SK-N-SH (cell line): ENCODE results near the gene AGBL4. TPM values are rescaled to one million over a fixed set of nuclear protein-coding genes. Genes with fewer than 3 reads are reported as not detected.
A peak's percentile ranks its signal among the peaks of the same experiment; 100 is the strongest.

Experiments used
- CTCF ChIA-PET: fragments of 300-600, 350-600 bp; formaldehyde crosslinking; extraction: SDS; loops from one replicate; lab custom pipeline; 2021; lab: Yijun Ruan, JAX
- POLR2A ChIA-PET: fragments of 350-600 bp; sonication (Branson Sonifier 250); formaldehyde crosslinking; extraction: SDS; loops from one replicate; lab custom pipeline; 2020; ENCODE audit warnings: antibody characterized with exemption, inconsistent platforms; lab: Yijun Ruan, JAX
- DNase-seq: peaks from one replicate; pipeline ENCODE4 v3.0.0; 2012
- H2AFZ ChIP-seq: fragments of 200-600 bp; sonication (generic); 2 replicates; pipeline ENCODE4 v1.8.1; 2016; ENCODE audit warnings: antibody characterized with exemption, mild to moderate bottlenecking, low read depth
- H3F3A ChIP-seq: fragments of 200-600 bp; sonication (generic); replicated peaks from 2 replicates; pipeline ENCODE3; 2016; ENCODE audit warnings: antibody characterized with exemption, mild to moderate bottlenecking; ENCODE audit not compliant: insufficient read depth
- H3K27ac ChIP-seq, 2 experiments: fragments of 200-500 bp in 1 of 2; fragments of 200-600 bp in 1 of 2; sonication (Bioruptor generic) in 1 of 2; sonication (generic), shearing (Covaris generic) in 1 of 2; 2 replicates each; pipeline versions ENCODE4 v1.5.1 to v1.6.1; 2014 to 2016; ENCODE audit warnings: low read depth in 2 of 2, inconsistent platforms in 1 of 2, low read length in 1 of 2, mild to moderate bottlenecking in 1 of 2, mixed read lengths in 1 of 2
- H3K27me3 ChIP-seq: fragments of 200-600 bp; sonication (generic), shearing (Covaris generic); 2 replicates; pipeline ENCODE4 v1.6.1; 2016; ENCODE audit warnings: mixed run types; ENCODE audit not compliant: insufficient read depth
- H3K36me3 ChIP-seq, 2 experiments: fragments of 200-500 bp in 1 of 2; fragments of 200-600 bp in 1 of 2; sonication (Bioruptor generic) in 1 of 2; sonication (generic) in 1 of 2; replicated peaks in 1 of 2; 2 replicates each; pipeline versions ENCODE3 to v1.5.1; 2014 to 2016; ENCODE audit warnings: low read length in 1 of 2, mild to moderate bottlenecking in 1 of 2; ENCODE audit not compliant: insufficient read depth in 2 of 2, control insufficient read depth in 1 of 2
- H3K4me1 ChIP-seq, 2 experiments: fragments of 200-500 bp in 1 of 2; fragments of 200-600 bp in 1 of 2; sonication (Bioruptor generic) in 1 of 2; sonication (generic), shearing (Covaris generic) in 1 of 2; 2 replicates each; pipeline versions ENCODE4 v1.5.1 to v1.6.1; 2014 to 2016; ENCODE audit warnings: low read depth in 1 of 2, low read length in 1 of 2, mixed run types in 1 of 2; ENCODE audit not compliant: insufficient read depth in 2 of 2, control insufficient read depth in 1 of 2
- H3K4me2 ChIP-seq: fragments of 200-600 bp; sonication (generic), shearing (Covaris generic); 2 replicates; pipeline ENCODE4 v1.6.1; 2017; ENCODE audit warnings: mixed run types
- H3K4me3 ChIP-seq, 2 experiments: fragments of 200-500 bp in 1 of 2; fragments of 200-600 bp in 1 of 2; sonication (Bioruptor generic) in 1 of 2; sonication (generic), shearing (Covaris generic) in 1 of 2; 2 replicates each; pipeline versions ENCODE4 v1.5.1 to v1.8.1; 2014 to 2016; ENCODE audit warnings: low read depth in 2 of 2, inconsistent platforms in 1 of 2, low read length in 1 of 2, mild to moderate bottlenecking in 1 of 2, mixed read lengths in 1 of 2, moderate library complexity in 1 of 2
- H3K79me2 ChIP-seq: fragments of 200-600 bp; sonication (generic); 2 replicates; pipeline ENCODE4 v1.8.1; 2017; ENCODE audit warnings: mild to moderate bottlenecking; ENCODE audit not compliant: insufficient read depth
- H3K9ac ChIP-seq: fragments of 200-600 bp; sonication (generic); 2 replicates; pipeline ENCODE4 v1.6.1; 2017; ENCODE audit warnings: mixed run types
- H3K9me2 ChIP-seq: fragments of 200-600 bp; sonication (generic); 2 replicates; pipeline ENCODE4 v1.6.1; 2017; ENCODE audit warnings: mixed run types
- H3K9me3 ChIP-seq: fragments of 200-600 bp; sonication (generic); 2 replicates; pipeline ENCODE4 v1.6.1; 2017; ENCODE audit warnings: mixed run types, mild to moderate bottlenecking, moderate library complexity
- H4K20me1 ChIP-seq: fragments of 200-600 bp; sonication (generic); 2 replicates; pipeline ENCODE4 v1.6.1; 2017; ENCODE audit warnings: mild to moderate bottlenecking, mixed run types; ENCODE audit not compliant: insufficient read depth
- CHD2 ChIP-seq: fragments of 150-350 bp; IDR thresholded peaks from 2 replicates; pipeline ENCODE4 v1.6.1; 2018; ENCODE audit warnings: low read length; ENCODE audit not compliant: partially characterized antibody
- CTCF ChIP-seq: fragments of 200-600 bp; sonication (generic); IDR thresholded peaks from 2 replicates; pipeline ENCODE4 v1.6.1; 2017; ENCODE audit warnings: antibody characterized with exemption, mild to moderate bottlenecking, moderate library complexity
- ELF1 ChIP-seq: IDR thresholded peaks from 2 replicates; pipeline ENCODE4 v1.4.0; 2012
- EP300 ChIP-seq, 2 experiments: IDR thresholded peaks; 2 replicates each; pipeline versions ENCODE4 v1.4.0 to v1.6.1; 2012; ENCODE audit warnings: borderline replicate concordance in 1 of 2, low read depth in 1 of 2, low read length in 1 of 2
- EZH2phosphoT487 ChIP-seq: fragments of 200-600 bp; sonication (generic); IDR thresholded peaks from 2 replicates; pipeline ENCODE4 v1.6.1; 2017; ENCODE audit warnings: low read depth, mixed run types, mild to moderate bottlenecking, antibody characterized with exemption, moderate library complexity, borderline replicate concordance
- FOSL2 ChIP-seq: IDR thresholded peaks from 2 replicates; pipeline ENCODE4 v1.4.0; 2012; ENCODE audit warnings: low read depth, mild to moderate bottlenecking, moderate library complexity, borderline replicate concordance
- FOXJ3 ChIP-seq: sonication (generic); formaldehyde crosslinking; IDR thresholded peaks from 2 replicates; pipeline ENCODE4 v1.5.1; 2020; ENCODE audit warnings: mild to moderate bottlenecking, missing genetic modification reagents
- GABPA ChIP-seq: IDR thresholded peaks from 2 replicates; pipeline ENCODE4 v1.4.0; 2012; ENCODE audit warnings: low read depth, mild to moderate bottlenecking
- GATA2 ChIP-seq: sonication (generic); formaldehyde crosslinking; IDR thresholded peaks from 2 replicates; pipeline ENCODE4 v1.5.0; 2020; ENCODE audit warnings: mild to moderate bottlenecking, missing genetic modification reagents
- IRF3 ChIP-seq: fragments of 150-350 bp; IDR thresholded peaks from 2 replicates; pipeline ENCODE4 v1.6.1; 2016; ENCODE audit warnings: mild to moderate bottlenecking, low read depth, low read length
- JUND ChIP-seq: IDR thresholded peaks from 2 replicates; pipeline ENCODE4 v1.4.0; 2012
- MAX ChIP-seq: IDR thresholded peaks from 2 replicates; pipeline ENCODE4 v1.4.0; 2012; ENCODE audit warnings: low read depth
- MXI1 ChIP-seq: IDR thresholded peaks from 2 replicates; pipeline ENCODE4 v1.6.1; 2012; ENCODE audit warnings: mild to moderate bottlenecking, low read depth, low read length, improper control_type of control experiment
- PBX3 ChIP-seq: IDR thresholded peaks from 2 replicates; pipeline ENCODE4; 2012
- RCOR1 ChIP-seq: fragments of 150-350 bp; IDR thresholded peaks from 2 replicates; pipeline ENCODE4 v1.6.1; 2017; ENCODE audit warnings: antibody characterized with exemption, low read length
- REST ChIP-seq: IDR thresholded peaks from 2 replicates; pipeline ENCODE4 v1.6.1; 2012; ENCODE audit warnings: mild to moderate bottlenecking, low read depth, low read length, moderate library complexity
- RFX5 ChIP-seq: IDR thresholded peaks from 2 replicates; pipeline ENCODE4 v1.6.1; 2012; ENCODE audit warnings: mild to moderate bottlenecking, improper control_type of control experiment, low read length
- RXRA ChIP-seq: IDR thresholded peaks from 2 replicates; pipeline ENCODE4 v1.4.0; 2012; ENCODE audit warnings: low read depth, mild to moderate bottlenecking, borderline replicate concordance
- SIN3A ChIP-seq: IDR thresholded peaks from 2 replicates; pipeline ENCODE4 v1.6.1; 2012; ENCODE audit warnings: low read depth, mild to moderate bottlenecking, low read length, moderate library complexity, borderline replicate concordance
- TCF12 ChIP-seq: IDR thresholded peaks from 2 replicates; pipeline ENCODE4 v1.4.0; 2012
- TEAD4 ChIP-seq: IDR thresholded peaks from 2 replicates; pipeline ENCODE4 v1.4.0; 2012; ENCODE audit warnings: mild to moderate bottlenecking, borderline replicate concordance; ENCODE audit not compliant: insufficient read depth
- USF1 ChIP-seq: IDR thresholded peaks from 2 replicates; pipeline ENCODE4 v1.4.0; 2012; ENCODE audit warnings: low read depth, borderline replicate concordance
- USF2 ChIP-seq: fragments of 150-350 bp; IDR thresholded peaks from 2 replicates; pipeline ENCODE4 v1.6.1; 2017; ENCODE audit warnings: antibody characterized with exemption, low read length, low read depth, borderline replicate concordance
- WGBS: methylation state at CpG from one replicate; pipeline ENCODE4 v1.1.6; 2017; ENCODE audit warnings: low lambda C conversion rate; 5-methylcytosine and 5-hydroxymethylcytosine counted together
- polyA plus RNA-seq, 3 experiments: library from polyadenylated mRNA; depleted of rRNA; stranded (reverse); fragments of >200 nt; gene quantifications; 2 replicates each; pipeline ENCODE4 v1.2.3, GENCODE V29; 2012

The AGBL4 gene
- polyA plus RNA-seq, 1 of the 3 experiments (the other 2 are of a cell fraction) = 0.07 TPM

- no peaks in the 10 kb centered on the region for H4K20me1 ChIP-seq
- H3K4me1 ChIP-seq = peaks cover 10 to 20% of the 10 kb centered on the region in 2 experiments
- WGBS = 7% methylated on average over 7 of the region's 7 CpGs
- ChIA-PET POLR2A (no interaction called here), CTCF (interaction anchor here (1.1 kb wide), 1 partner anchor 9 kb away, joined by 4 read pairs; no protein-coding TSS in a partner anchor)
- peak overlapping the region; percentile 64 to 84 for H3K27ac ChIP-seq
- H3K4me2 ChIP-seq = peak overlapping the region; percentile 70
- peak overlapping the region in 1 of 2 experiments; percentile 26; a peak in 2 of 4 replicates for H3K4me3 ChIP-seq
- H3K9ac ChIP-seq = peak overlapping the region; percentile 57; the same call in 1 of the 2 replicates
- no peaks in the 10 kb centered on the region for H3K36me3 ChIP-seq
- no peaks in the 10 kb centered on the region for H3K9me2 ChIP-seq
- no peaks in the 10 kb centered on the region for H3K27me3 ChIP-seq
- peak overlapping the region; percentile 86 for H2AFZ ChIP-seq
- no peaks in the 10 kb centered on the region for H3K9me3 ChIP-seq
- peaks cover 15% of the 10 kb centered on the region for H3F3A ChIP-seq
- DNase-seq = no peak
- no peaks in the 10 kb centered on the region for H3K79me2 ChIP-seq
- TF ChIP-seq SIN3A (no peak), EZH2phosphoT487 (no peak), ELF1 (peak; percentile 19; the same call in 1 of the 2 replicates), PBX3 (peak; percentile 88), RCOR1 (no peak), FOXJ3 (CRISPR knock-in tag) (no peak), MAX (peak; percentile 63), CTCF (no peak), MXI1 (no peak), USF1 (no peak), CHD2 (no peak), RFX5 (no peak), GATA2 (peak; percentile 56; the same call in 1 of the 2 replicates), USF2 (no peak), IRF3 (no peak), EP300 (IDR thresholded peaks at IDR 0.05; ENCODE audit: borderline replicate concordance in 1 of 2, low read depth in 1 of 2, low read length in 1 of 2) (peak in 1 of 2 experiments; percentile 88; a peak in 2 of 4 replicates), JUND (peak; percentile 90), REST (no peak; the same call in 1 of the 2 replicates), FOSL2 (peak; percentile 94), RXRA (no peak), GABPA (no peak), TCF12 (peak; percentile 83), TEAD4 (peak; percentile 84)
Observed at GRCh38 chr1:48931506-48932192, 1092.1 kb downstream of the AGBL4 start.
